HG02852 (cell line): ENCODE results near the gene MTCH1.
"Not testable (repeated sequence)": the region's sequence is repeated elsewhere in the genome, so short reads cannot be mapped to it uniquely, and the experiment has no call there.

Experiments
- ATAC-seq: cut with Tn5 transposase; IDR thresholded peaks from one replicate; pipeline ENCODE4 v1.9.1; 2021; ENCODE audit warnings: mild to moderate bottlenecking, moderate library complexity; ENCODE audit not compliant: unreplicated experiment

The MTCH1 gene

DNA sequence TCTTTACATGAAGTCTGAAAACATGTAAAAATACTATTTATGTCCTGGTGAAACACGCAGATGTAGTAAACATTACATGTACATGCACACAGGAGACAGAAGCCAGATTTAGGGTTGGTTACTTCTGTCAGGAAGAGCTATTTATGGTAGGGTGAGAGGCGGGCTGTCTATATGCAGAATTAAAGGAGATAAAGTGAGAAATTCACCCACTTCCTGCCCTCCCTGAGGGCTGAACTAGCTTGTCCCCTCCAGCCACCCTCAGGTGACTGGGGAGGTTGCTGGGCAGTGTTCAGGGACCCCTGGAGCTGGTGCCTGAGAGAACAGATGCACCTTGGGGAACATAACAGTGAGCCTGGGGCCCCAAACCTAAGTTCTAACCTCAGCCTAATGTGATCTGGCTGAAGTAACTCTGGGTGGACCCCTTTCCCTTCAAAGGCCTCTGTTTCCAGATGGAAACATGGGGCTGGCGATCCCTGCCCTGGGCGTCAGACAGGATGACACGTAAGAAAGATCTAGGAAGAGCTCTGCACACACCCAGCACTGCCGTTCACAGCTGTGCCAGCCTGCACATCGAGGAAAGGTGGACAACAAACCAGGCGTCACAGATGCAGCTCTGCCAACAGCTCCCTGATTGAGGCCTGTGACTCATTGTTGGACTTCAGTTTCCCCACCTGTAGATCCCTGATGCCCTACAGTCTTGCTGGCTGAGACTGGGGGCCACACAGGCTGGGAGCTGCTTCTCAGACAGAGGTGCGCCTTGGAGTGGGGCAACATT is 30.1 kb downstream of the MTCH1 start:
- no peak for ATAC-seq

- no peak for ATAC-seq
Observed at GRCh38 chr6:36955136-36955535, 30.9 kb downstream of the MTCH1 start.

DNA sequence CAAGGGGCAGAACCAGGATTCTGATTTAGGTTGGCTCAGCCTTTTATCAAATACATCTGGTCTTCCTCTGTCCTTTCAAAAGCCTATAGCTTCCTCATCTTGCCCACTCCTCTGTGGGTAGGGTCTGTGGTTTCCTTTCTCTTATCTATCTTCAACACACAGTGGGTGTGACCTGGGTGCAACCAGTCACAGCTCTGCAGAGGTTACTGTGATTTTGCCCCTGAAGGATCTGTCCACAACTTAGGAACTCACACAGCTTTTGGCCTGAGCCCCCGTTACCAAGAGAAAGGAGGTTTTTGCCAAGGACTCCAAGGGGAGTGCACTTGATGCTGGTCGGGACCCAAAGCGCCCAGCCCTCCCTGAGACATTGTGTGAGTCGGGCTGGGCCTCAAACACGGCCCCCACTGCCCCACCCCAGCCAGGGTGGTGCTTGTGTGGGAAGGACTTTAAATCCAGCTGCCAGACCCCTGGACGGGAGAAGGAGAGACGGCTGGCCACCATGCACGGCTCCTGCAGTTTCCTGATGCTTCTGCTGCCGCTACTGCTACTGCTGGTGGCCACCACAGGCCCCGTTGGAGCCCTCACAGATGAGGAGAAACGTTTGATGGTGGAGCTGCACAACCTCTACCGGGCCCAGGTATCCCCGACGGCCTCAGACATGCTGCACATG is 31.6 kb downstream of the MTCH1 start, which contains the start of gene PI16:
Gene PI16 (plus strand): TSS at position 477 of the 670 bp plus-strand sequence. CDS start 23 bp downstream, at position 500.
- ATAC-seq: no peak

DNA sequence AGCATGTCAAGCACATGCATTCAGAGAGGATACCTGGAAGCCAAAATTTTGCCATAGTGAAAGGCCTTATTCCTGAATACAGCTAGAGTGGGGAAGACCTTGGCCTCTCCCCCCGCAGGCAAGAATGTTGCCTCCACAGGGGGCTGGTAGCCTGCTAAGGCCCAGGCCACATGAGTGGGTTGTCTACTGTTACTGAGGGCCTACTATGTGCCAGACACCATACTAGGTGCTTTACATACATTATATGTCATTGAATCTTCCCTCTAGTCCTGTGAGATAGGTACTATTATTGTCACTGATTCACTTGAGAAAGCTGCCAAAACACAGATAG is 32.1 kb downstream of the MTCH1 start:
- ATAC-seq: no peak

DNA sequence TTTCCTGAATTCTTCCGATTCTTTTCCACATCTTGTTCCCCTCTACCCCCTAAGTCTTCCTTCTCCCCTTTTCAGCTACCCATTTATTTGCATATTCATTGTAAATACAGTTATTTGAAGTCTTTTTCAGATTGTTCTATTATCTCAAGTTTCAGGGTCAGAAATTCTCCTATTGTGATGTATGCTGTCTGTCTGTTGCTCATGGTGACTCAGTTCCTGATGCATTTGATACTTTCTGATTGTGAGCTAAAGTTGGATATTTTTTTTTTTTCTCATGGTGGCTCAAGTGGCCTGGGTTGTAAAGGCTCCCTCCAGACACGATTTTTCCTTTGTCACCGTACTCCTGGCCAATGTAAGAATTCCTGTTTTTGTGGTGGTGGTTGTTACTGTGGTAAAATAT is 36.4 kb downstream of the MTCH1 start:
- ATAC-seq: no peak

DNA sequence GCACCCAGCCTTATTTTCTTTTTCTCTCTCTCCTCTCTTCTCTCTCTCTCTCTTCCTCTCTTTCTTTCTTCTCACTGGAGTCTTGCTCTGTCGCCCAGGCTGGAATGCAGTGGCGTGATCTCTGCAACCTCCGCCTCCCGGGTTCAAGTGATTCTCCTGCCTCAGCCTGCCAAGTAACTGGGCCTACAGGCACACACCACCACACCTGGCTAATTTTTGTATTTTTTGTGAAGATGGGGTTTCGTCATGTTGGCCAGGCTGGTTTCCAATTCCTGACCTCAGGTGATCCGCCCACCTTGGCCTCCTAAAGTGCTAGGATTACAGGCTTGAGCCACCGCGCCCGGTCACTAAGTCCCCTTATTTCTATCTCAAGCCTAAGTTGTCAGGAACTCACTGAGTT is 36.9 kb downstream of the MTCH1 start:
- not testable (repeated sequence) for ATAC-seq

GRCh38 chr6:36947570-36948351 is 38.2 kb downstream of the MTCH1 start:
- ATAC-seq: no peak

DNA sequence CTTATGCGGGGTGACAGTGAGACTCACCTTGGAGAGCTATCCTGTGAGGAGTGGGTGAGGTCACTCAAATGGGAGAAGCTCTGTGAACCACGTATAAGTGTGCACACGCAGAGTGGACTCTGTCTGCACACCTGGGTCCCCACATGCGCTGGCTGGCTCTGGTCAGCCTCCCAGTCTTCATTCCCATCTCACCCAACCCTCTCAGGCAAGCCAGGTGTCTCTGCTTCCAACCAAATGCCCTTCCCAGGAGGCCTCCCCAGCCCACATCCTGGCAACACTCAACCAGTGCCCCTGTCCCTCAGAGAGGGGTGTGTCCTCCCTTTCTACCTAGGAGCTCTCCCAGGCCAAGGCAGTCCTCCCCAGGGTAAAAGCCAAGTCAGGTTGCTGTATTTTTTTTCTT is 39.5 kb downstream of the MTCH1 start:
- no peak for ATAC-seq

DNA sequence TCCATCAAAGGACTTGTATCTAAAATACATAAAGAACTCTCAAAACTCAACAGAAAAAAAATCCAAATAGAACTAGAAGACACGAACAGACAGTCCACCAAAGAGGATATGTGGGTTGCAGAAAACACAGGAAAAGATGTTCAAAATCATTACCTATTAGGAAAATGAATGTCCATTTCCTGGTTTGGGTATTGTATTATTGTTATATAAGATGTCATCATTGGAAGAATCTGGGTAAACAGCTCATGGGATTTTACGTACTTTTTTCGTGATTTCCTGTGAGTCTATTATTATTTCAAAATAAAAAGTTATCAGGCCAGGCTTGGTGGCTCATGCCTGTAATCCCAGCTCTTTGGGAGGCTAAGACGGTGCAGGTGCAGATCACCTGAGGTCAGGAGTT is 40.7 kb downstream of the MTCH1 start:
- ATAC-seq: no peak

DNA sequence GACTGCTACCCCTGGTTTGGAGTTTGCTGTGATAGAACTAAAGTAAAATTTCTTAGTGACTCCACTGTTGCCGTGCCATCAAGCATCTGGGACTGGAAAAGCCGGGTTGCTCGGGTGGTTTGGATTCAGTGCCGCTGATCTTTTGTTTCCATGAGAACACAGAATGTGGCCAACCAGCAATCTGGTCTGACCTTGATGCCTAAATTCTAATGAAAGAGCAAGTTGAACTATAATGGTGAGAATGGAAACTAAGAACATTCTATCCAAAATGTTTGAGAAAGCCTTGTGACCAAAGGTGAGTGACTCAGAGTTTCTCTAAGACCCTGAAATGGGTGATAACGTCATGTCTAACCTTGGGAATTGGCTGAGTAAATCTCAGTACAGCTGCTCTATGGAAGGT is 41.3 kb downstream of the MTCH1 start:
- no peak for ATAC-seq

GRCh38 chr6:36942329-36942728 is 43.7 kb downstream of the MTCH1 start:
- not testable (repeated sequence) for ATAC-seq

DNA sequence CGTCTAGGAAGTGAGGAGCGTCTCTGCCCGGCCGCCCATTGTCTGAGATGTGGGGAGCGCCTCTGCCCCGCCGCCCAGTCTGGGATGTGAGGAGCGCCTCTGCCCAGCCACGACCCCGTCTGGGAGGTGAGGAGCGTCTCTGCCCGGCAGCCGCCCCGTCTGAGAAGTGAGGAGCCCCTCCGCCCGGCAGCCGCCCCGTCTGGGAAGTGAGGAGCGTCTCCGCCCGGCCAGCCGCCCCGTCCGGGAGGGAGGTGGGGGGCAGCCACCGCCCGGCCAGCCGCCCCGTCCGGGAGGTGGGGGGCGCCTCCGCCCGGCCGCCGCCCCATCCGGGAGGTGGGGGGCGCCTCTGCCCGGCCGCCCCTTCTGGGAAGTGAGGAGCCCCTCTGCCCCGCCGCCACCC is 44.4 kb downstream of the MTCH1 start:
- not testable (repeated sequence) for ATAC-seq

DNA sequence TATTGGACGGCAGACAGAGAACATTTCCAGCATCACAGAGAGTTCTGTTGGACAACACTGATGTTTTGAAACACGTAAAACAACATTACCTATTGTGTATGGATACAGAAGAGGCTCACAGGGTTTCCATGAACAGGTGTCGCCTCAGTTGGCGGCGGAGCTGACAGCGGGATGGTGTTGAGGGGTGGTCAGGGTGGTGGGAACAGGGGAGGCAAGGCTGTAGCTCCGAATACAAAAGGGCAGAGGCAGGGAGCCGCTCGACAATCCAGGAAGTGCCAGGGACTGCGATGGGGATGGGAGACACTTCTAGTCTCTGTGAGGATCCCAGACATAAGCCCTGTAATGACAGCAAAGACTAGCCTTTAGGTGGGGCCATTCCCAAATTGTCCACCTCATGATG is 46.0 kb downstream of the MTCH1 start:
- no peak for ATAC-seq

DNA sequence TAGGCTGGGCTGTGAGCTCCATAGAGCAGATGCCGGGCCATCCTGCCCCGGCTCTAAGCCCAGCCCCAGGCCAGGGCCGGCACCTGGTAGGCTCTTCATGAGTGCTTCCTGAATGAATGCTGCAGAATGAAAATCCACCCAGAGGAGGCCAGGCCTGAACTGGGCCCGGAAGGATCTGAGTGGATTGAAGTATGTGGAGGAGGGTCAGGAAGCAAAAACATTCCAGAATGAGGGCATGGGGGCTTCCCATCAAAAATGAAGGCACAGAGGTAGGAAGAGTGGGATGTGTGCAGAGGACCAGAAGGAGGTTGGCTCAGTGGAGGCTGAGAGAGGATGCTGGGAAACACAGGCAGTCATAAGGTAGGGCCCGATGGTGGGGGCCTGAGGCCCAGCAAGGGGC is 47.0 kb downstream of the MTCH1 start:
- ATAC-seq: not testable (repeated sequence)

- no peak for ATAC-seq
Observed at GRCh38 chr6:36938536-36938935, 47.5 kb downstream of the MTCH1 start.

DNA sequence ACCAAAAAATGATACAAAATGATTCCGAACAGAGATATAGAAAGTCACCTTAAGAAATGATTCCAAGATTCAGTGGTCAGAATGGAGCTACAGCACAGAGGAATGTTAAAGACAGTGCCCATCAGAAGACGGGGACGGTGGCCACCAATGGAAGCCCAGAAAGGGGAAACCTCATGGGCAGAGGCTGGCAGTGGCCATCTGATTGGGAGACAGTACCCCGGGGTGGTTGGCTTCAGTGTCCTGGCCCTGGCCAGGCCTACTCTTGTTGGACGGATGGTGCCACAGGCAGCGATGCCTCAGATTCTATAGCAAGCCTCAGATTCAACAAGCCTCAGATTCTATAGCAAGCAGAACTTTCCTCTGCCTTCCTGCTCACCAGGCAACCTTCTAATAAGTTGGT is 48.1 kb downstream of the MTCH1 start:
- no peak for ATAC-seq

DNA sequence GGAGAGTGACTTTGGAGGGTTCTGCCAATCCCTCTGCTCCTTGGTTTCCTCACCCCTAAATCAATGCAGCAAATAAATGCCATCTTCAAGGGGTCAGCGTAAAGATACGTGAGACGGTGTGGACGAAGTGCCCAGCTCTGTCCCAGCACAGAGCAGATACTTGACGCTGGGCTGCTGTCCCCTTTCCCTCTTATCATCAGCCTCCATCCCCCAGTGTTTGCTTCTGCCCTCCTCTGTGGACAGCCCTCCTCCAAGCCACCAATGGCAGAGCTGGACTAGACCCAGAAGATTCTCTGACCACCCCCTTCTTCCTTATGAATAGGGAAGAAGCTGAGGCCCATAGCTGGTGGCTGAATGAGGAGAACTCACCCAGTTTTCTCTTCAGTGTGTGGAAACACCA is 49.2 kb downstream of the MTCH1 start:
- ATAC-seq: no peak

DNA sequence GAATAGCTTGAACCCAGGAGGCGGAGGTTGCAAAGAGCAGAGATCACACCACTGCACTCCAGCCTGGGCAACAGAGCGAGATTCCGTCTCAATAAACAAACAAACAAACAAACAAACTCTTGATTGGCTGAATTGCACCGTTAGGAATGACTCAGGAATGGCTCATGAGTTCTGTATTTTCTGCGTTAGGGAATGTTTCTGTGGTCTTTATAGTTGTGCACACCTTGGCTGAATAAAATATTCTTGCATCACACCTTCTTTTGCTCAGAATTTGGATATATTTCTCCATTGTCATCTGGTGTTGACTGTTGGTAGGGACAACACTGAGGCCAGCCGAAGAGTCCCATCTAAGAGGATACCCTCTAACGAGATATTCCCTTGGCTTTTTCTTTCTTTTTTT is 51.1 kb downstream of the MTCH1 start:
- ATAC-seq: no peak

DNA sequence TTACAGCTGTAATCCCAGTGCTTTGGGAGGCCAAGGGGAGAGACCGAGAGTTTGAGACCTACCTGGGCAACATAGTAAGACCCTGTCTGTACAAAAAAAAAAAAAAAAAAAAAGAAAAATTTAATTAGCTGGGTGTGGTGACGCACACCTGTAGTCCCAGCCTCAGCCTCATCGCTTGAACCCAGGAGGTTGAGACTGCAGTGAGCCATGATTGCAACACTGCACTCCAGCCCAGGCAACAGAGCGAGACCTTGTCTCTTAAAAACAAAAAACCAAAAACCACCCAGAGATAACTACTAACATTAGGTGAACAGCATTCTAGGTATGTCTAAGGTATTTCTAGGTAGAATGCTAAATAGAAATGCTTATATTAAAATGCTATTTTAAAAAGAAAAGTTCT is 52.5 kb downstream of the MTCH1 start:
- no peak for ATAC-seq

GRCh38 chr6:36933102-36933501 is 52.9 kb downstream of the MTCH1 start:
- ATAC-seq: no peak

GRCh38 chr6:36930483-36930882 is 55.5 kb downstream of the MTCH1 start:
- ATAC-seq: no peak

DNA sequence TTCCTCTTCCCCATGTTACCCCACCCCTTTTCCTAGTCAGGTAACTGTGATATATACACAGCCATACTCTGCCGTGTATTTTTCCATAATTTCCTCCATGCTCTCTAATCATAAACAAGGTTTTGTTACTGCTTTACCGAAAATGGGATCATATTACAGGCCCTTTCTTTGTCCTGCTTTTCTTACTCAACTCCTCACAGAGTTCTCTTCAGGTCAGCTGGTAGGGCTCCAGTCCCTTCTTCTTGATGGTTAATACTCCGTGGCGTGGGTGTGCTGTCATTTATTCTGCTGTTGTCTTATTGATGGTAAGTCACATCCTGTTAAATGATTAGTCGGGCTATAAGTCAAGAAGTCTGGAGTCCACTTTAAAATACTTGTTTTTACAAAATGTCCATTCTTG is 56.4 kb downstream of the MTCH1 start:
- ATAC-seq: no peak
